ENCODE data around the gene AGBL1.

The AGBL1 gene

GRCh38 chr15:86644339-86644738 is 564.7 kb downstream of the AGBL1 start:
- DNase-seq (ENCODE audit: low read depth, low spot score) = no peak

- no peak for DNase-seq (ENCODE audit: low read depth, low spot score)
Measured at GRCh38 chr15:86645925-86646500, 566.3 kb downstream of the AGBL1 start.

GRCh38 chr15:86647810-86648440 is 568.3 kb downstream of the AGBL1 start:
- DNase-seq (ENCODE audit: low read depth, low spot score) = no peak

- DNase-seq (ENCODE audit: low read depth, low spot score) = no peak
Measured at GRCh38 chr15:86649277-86649676, 569.6 kb downstream of the AGBL1 start.

- DNase-seq (ENCODE audit: low read depth, low spot score) = no peak
Measured at GRCh38 chr15:86650094-86650493, 570.4 kb downstream of the AGBL1 start.

- DNase-seq (ENCODE audit: low read depth, low spot score) = no peak
Measured at GRCh38 chr15:86653344-86654197, 573.9 kb downstream of the AGBL1 start.

GRCh38 chr15:86654501-86654900 is 574.8 kb downstream of the AGBL1 start:
- DNase-seq (ENCODE audit: low read depth, low spot score) = no peak

- DNase-seq (ENCODE audit: low read depth, low spot score) = no peak
Measured at GRCh38 chr15:86657305-86657704, 577.6 kb downstream of the AGBL1 start.

GRCh38 chr15:86659724-86660411 is 580.2 kb downstream of the AGBL1 start:
- no peak for DNase-seq (ENCODE audit: low read depth, low spot score)

- no peak for DNase-seq (ENCODE audit: low read depth, low spot score)
Measured at GRCh38 chr15:86661580-86661979, 581.9 kb downstream of the AGBL1 start.

GRCh38 chr15:86663304-86663703 is 583.6 kb downstream of the AGBL1 start:
- DNase-seq (ENCODE audit: low read depth, low spot score) = no peak

GRCh38 chr15:86663979-86664378 is 584.3 kb downstream of the AGBL1 start:
- no peak for DNase-seq (ENCODE audit: low read depth, low spot score)

GRCh38 chr15:86664581-86664980 is 584.9 kb downstream of the AGBL1 start:
- no peak for DNase-seq (ENCODE audit: low read depth, low spot score)

- no peak for DNase-seq (ENCODE audit: low read depth, low spot score)
Measured at GRCh38 chr15:86676002-86676401, 596.3 kb downstream of the AGBL1 start.

- no peak for DNase-seq (ENCODE audit: low read depth, low spot score)
Measured at GRCh38 chr15:86677278-86677677, 597.6 kb downstream of the AGBL1 start.

- DNase-seq (ENCODE audit: low read depth, low spot score) = no peak
Measured at GRCh38 chr15:86685263-86685662, 605.6 kb downstream of the AGBL1 start.

GRCh38 chr15:86689006-86689405 is 609.3 kb downstream of the AGBL1 start:
- no peak for DNase-seq (ENCODE audit: low read depth, low spot score)

GRCh38 chr15:86690566-86690965 is 610.9 kb downstream of the AGBL1 start:
- DNase-seq (ENCODE audit: low read depth, low spot score) = no peak

GRCh38 chr15:86691091-86691663 is 611.5 kb downstream of the AGBL1 start:
- no peak for DNase-seq (ENCODE audit: low read depth, low spot score)

- no peak for DNase-seq (ENCODE audit: low read depth, low spot score)
Measured at GRCh38 chr15:86700864-86701610, 621.4 kb downstream of the AGBL1 start.

GRCh38 chr15:86701611-86701963 is 621.9 kb downstream of the AGBL1 start:
- DNase-seq (ENCODE audit: low read depth, low spot score) = no peak

All from smooth muscle cell of the brain vasculature (primary cell).